Gastroesophageal sphincter (tissue), 4 donors: ENCODE measurements around the gene LRP1B. TPM values are rescaled to one million over a fixed set of nuclear protein-coding genes. Genes with fewer than 3 reads are reported as not detected.

Experiments
- ATAC-seq: fragments of 150-250 bp; one replicate; pipeline ENCODE4 v1.9.1; 2016; ENCODE audit warnings: mild to moderate bottlenecking, moderate library complexity
- H3K27ac ChIP-seq, 4 donors: fragments of 200-600 bp; sonication (generic) in 3 of 4; 1 replicate in 3 of 4; 2 replicates in 1 of 4; pipeline ENCODE4 v1.5.1; 2016 to 2019
- H3K27me3 ChIP-seq: fragments of 200-600 bp; sonication (generic); one replicate; pipeline ENCODE4 v1.5.1; 2019
- H3K36me3 ChIP-seq, 2 donors: fragments of 200-600 bp; sonication (generic); one replicate each; pipeline ENCODE4 v1.5.1; 2019; ENCODE audit warnings: control low read depth in 1 of 2
- H3K4me1 ChIP-seq, 3 donors: fragments of 200-600 bp; sonication (generic); 1 replicate in 2 of 3; 2 replicates in 1 of 3; pipeline ENCODE4 v1.5.1; 2016 to 2019; ENCODE audit warnings: control low read depth in 2 of 3
- H3K4me3 ChIP-seq, 2 donors: fragments of 200-600 bp; sonication (generic); one replicate each; pipeline ENCODE4 v1.5.1; 2019; ENCODE audit warnings: mild to moderate bottlenecking in 1 of 2, moderate library complexity in 1 of 2
- H3K9me3 ChIP-seq, 3 donors: fragments of 200-600 bp; sonication (generic); one replicate each; pipeline ENCODE4 v1.5.1; 2017 to 2019; ENCODE audit warnings: control low read depth in 2 of 3
- CTCF ChIP-seq, 4 experiments: fragments of 200-600 bp in 2 of 4; fragments of 450-650 bp in 2 of 4; sonication (generic) in 1 of 4; IDR thresholded peaks; one replicate each; pipeline ENCODE4 v1.5.1; 2017 to 2019; ENCODE audit warnings: antibody characterized with exemption in 4 of 4, mild to moderate bottlenecking in 2 of 4, moderate library complexity in 2 of 4
- EP300 ChIP-seq: sonication (generic); formaldehyde crosslinking; IDR thresholded peaks from one replicate; pipeline ENCODE4 v1.6.1; 2017; ENCODE audit warnings: antibody characterized with exemption, mild to moderate bottlenecking
- POLR2A ChIP-seq, 2 donors: fragments of 450-650 bp; IDR thresholded peaks; one replicate each; pipeline ENCODE4 v1.6.1; 2017; ENCODE audit warnings: antibody characterized with exemption in 2 of 2, mild to moderate bottlenecking in 2 of 2, moderate library complexity in 1 of 2
- POLR2AphosphoS5 ChIP-seq: sonication (generic); formaldehyde crosslinking; IDR thresholded peaks from one replicate; pipeline ENCODE4 v1.6.1; 2017; ENCODE audit warnings: antibody characterized with exemption
- WGBS, 2 donors: methylation state at CpG; one replicate each; pipeline ENCODE4 v1.1.5; 2018; ENCODE audit warnings: low coverage in 1 of 2; 5-methylcytosine and 5-hydroxymethylcytosine counted together
- total RNA-seq, 4 donors: library from RNA; depleted of rRNA; stranded (reverse); fragments of >200 nt; gene quantifications; one replicate each; pipeline ENCODE4 v1.1.0, GENCODE V29; 2016

LRP1B gene
- total RNA-seq, 4 donors from 2014 or later, result 0.27 to 20.7 (median 3.2) TPM

GRCh38 chr2:142029974-142030373, 100.8 kb downstream of the LRP1B start:
- Histone ChIP-seq H3K4me3 (no peak overlapping the region), H3K36me3 (no peaks in the 10 kb centered on the region), H3K9me3 (no peaks in the 10 kb centered on the region), H3K27ac (no peak overlapping the region), H3K27me3 (no peaks in the 10 kb centered on the region), H3K4me1 (no peaks in the 10 kb centered on the region)
- no peak for TF ChIP-seq CTCF (IDR thresholded peaks at IDR 0.05)
- no peak for TF ChIP-seq POLR2AphosphoS5
- no peak for TF ChIP-seq POLR2A (IDR thresholded peaks at IDR 0.05)
- no peak for TF ChIP-seq EP300
- 89 to 95% methylated on average over 1 of the region's 1 CpG for WGBS, 2 donors
- ATAC-seq, result no peak

GRCh38 chr2:142025394-142025793, 105.4 kb downstream of the LRP1B start:
- H3K27ac ChIP-seq, result no peak overlapping the region
- no peak overlapping the region for H3K4me3 ChIP-seq
- H3K9me3 ChIP-seq, result no peaks in the 10 kb centered on the region
- no peak for ATAC-seq
- no peaks in the 10 kb centered on the region for H3K4me1 ChIP-seq
- TF ChIP-seq POLR2A (IDR thresholded peaks at IDR 0.05) (no peak), EP300 (no peak), POLR2AphosphoS5 (no peak)
- no peaks in the 10 kb centered on the region for H3K27me3 ChIP-seq
- 67 to 87% methylated on average over 1 of the region's 1 CpG for WGBS, 2 donors
- no peaks in the 10 kb centered on the region for H3K36me3 ChIP-seq

GRCh38 chr2:142020368-142020767, 110.4 kb downstream of the LRP1B start:
- WGBS, 2 donors, result 58% methylated on average over 1 of the region's 1 CpG; no CpG with 5 or more reads in 1 of the 2 donors
- ATAC-seq, result no peak
- Histone ChIP-seq H3K4me1 (no peaks in the 10 kb centered on the region), H3K36me3 (no peaks in the 10 kb centered on the region), H3K27ac (no peak overlapping the region), H3K4me3 (no peak overlapping the region), H3K9me3 (no peaks in the 10 kb centered on the region), H3K27me3 (no peaks in the 10 kb centered on the region)
- no peak for TF ChIP-seq CTCF (IDR thresholded peaks at IDR 0.05)
- TF ChIP-seq EP300, result no peak
- TF ChIP-seq POLR2AphosphoS5, result no peak
- no peak for TF ChIP-seq POLR2A (IDR thresholded peaks at IDR 0.05)

GRCh38 chr2:142014536-142014935, 116.3 kb downstream of the LRP1B start:
- Histone ChIP-seq H3K4me3 (no peak overlapping the region), H3K27me3 (no peaks in the 10 kb centered on the region), H3K9me3 (no peaks in the 10 kb centered on the region), H3K4me1 (no peaks in the 10 kb centered on the region), H3K27ac (no peak overlapping the region), H3K36me3 (no peaks in the 10 kb centered on the region)
- no peak for ATAC-seq
- 89 to 93% methylated on average over 1 of the region's 1 CpG for WGBS, 2 donors
- TF ChIP-seq EP300 (no peak), CTCF (IDR thresholded peaks at IDR 0.05) (no peak), POLR2AphosphoS5 (no peak), POLR2A (IDR thresholded peaks at IDR 0.05) (no peak)

GRCh38 chr2:142012797-142013196, 118.0 kb downstream of the LRP1B start:
- no peak for ATAC-seq
- 74 to 83% methylated on average over 2 of the region's 2 CpGs for WGBS, 2 donors

More at GRCh38 chr2:142012797-142013196, 118.0 kb downstream of the LRP1B start:
- TF ChIP-seq CTCF (IDR thresholded peaks at IDR 0.05) (no peak), POLR2A (IDR thresholded peaks at IDR 0.05) (no peak), EP300 (no peak), POLR2AphosphoS5 (no peak)
- Histone ChIP-seq H3K4me3 (no peak overlapping the region), H3K4me1 (no peaks in the 10 kb centered on the region), H3K36me3 (no peaks in the 10 kb centered on the region), H3K9me3 (no peaks in the 10 kb centered on the region), H3K27me3 (no peaks in the 10 kb centered on the region), H3K27ac (no peak overlapping the region)
